Medulla oblongata (tissue), 1 donor: Measurements from ENCODE around the gene C1orf174.

ENCODE experiments used
- DNase-seq: peaks from one replicate; pipeline ENCODE4 v3.0.0-alpha.2; 2015; ENCODE audit errors: extremely low spot score

C1orf174 gene

GRCh38 chr1:3871451-3871805 is 28.6 kb downstream of the C1orf174 start:
- no peak for DNase-seq

GRCh38 chr1:3869751-3870301 is 30.2 kb downstream of the C1orf174 start:
- no peak for DNase-seq

GRCh38 chr1:3868464-3869006 is 31.5 kb downstream of the C1orf174 start:
- DNase-seq, result no peak

DNA sequence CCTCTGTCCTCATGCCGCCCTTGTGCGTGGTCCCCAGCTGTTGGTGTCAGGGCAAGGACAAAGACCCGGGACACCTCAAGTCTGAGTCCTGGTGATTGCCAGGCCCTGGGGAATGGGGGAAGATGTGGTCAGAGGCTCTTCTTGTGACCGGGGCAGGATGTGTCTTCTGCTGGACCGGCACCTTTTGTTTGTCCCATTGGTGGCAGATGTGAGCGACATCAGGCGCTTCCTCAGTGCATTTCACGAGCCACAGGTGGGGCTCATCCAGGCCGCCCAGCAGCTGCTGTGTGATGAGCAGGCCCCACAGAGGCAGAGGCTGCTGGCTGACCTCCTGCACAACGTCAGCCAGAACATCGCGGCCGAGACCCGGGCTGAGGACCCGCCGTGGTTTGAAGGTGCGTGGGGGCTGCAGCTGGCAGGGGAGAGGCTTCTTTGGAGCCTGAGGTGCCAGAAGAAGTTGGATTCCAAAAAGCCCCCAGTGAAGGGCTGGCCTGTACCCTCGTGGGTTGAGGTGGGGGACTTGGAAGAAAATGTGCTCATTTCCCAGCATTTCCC is 34.4 kb downstream of the C1orf174 start:
- no peak for DNase-seq

- DNase-seq, result no peak
These were observed 35.2 kb downstream of the C1orf174 start for GRCh38 chr1:3864884-3865283.

DNA sequence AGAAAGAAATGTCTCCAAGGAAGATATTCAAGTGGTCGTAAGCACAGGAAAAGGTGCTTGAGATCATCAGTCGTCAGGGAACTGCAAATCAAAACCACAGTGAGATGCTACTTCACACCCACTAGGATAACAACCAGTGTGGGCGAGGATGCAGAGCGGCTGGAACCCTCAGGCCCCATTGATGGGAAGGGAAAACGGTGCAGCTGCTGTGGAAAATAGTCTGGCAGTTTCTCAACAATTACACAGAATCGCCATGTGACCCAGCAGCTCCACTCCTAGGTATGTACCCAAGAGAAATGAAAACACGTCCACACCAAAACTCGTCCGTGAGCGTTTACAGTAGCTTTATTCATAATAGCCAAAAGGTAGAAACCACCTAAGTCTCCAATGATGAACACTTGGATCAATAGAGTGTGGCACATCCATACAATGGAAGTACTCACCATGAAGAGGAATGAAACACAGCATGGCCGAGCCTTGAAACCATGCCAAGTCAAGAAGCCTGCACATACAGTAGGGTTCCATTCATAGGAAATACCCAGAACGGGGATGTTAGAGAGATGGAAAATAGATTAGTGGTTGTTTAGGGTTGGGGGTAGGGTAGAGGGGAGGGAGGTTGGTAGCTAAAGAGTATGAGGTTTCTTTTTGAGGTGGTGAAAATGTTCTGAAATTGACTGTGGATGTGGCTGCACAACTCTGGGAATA is 36.7 kb downstream of the C1orf174 start:
- peak; percentile 38 for DNase-seq

DNA sequence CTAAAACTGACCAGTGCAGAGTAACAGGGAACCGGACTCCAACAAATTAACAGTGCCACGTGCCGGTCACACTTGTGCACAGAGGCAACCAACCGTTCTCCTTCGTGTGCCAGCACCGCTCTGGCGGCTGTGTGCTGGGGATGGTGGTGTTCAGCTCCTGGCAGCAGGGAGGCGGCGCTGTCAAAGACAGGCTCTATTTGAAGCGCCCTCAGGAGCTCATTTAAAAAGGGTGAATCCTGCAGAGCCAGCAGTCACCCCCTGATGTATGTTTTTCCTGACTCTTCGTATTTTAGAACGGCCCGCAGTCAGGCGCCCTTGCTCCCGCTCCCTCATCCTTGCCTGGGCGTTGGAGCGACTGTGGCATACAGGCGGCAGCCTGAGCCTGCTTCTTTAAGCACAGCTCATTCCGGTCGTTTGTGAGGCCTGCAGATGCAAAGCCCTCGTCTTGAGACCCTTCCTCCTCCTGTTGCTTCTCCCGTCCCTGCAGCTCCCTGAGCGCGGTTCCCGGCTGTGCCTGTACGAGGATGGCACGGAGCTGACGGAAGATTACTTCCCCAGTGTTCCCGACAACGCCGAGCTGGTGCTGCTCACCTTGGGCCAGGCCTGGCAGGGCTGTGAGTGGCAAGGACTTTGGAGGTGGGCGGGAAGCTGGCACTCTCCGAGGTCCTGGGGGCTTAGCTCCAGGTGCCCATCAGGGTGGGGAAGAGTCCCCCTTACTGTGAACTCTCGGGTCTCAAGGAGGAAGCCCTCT is 41.7 kb downstream of the C1orf174 start:
- peak; percentile 62 for DNase-seq

GRCh38 chr1:3857791-3858129 is 42.3 kb downstream of the C1orf174 start:
- DNase-seq, result no peak

DNA sequence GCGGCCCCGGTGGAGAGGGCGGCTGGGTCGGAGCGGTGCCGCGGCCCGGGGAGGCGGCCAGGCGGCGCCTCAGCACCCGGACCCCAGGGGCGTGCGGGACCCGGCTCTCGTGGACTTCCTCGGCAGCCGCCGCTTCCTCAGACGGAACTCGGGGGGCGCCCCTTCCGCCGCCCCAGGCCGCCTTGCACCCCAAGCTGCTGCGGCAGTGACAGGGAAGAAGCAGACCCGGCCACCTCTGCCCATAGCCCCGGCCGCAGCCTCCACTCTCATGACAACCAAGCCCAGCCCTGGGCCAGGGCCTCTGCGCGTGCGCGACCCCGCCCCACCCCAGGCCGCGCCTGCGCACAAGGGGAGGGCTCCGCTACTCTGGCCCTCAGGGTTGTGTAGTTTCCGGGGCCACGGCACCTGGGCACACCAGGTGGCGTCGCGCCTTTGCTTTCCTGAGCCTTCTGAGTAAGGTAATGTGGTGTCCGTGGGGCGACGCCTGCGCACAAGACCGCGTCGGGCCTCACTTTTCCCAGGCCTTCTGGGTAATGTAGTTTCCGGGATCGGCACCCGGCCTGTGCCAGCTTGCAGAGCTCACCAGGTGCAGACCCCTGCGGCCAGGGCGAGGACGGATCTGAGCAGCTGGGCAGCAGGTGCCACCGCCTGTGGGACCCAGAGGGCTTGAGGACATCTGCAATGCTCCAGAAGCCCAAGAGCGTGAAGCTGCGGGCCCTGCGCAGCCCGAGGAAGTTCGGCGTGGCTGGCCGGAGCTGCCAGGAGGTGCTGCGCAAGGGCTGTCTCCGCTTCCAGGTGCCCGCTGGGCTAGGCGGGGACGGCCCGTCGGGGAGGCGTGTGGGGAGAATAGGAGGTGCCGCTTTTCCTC is 42.9 kb downstream of the C1orf174 start, which contains the start of the genes CEP104 and DFFB:
CEP104 (minus strand) TSS at position 289 of the 868 bp plus-strand sequence. CDS start 4,804 bp downstream, outside the sequence.
DFFB (plus strand) TSS at position 554 of the 868 bp plus-strand sequence; CDS start at position 682, 128 bp downstream.
- peak; percentile 91 for DNase-seq

- no peak for DNase-seq
These were observed 47.2 kb downstream of the C1orf174 start for GRCh38 chr1:3852711-3853485.

GRCh38 chr1:3852091-3852490 is 48.0 kb downstream of the C1orf174 start:
- DNase-seq, result no peak

GRCh38 chr1:3851292-3851691 is 48.8 kb downstream of the C1orf174 start:
- no peak for DNase-seq

- no peak for DNase-seq
These were observed 49.2 kb downstream of the C1orf174 start for GRCh38 chr1:3850857-3851256.

DNA sequence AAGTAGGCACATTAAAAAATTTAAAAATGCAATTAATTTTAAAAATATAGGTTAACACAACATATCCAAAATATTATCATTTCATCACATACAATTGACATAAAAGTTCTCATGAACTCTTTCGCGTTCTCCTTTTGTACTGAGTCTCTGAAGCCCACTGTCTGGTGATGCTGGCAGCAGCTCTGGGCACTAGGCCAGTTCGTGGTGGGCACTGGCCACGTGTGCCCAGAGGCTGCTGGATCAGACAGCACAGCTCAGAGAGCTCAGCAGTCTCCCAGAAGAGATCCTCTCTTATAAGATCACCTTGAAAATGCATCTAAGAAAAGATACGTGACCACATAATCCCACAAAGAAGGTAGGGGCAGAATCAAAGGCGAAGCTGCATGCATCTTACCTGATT is 53.0 kb downstream of the C1orf174 start:
- no peak for DNase-seq

- DNase-seq, result no peak
These were observed 53.5 kb downstream of the C1orf174 start for GRCh38 chr1:3846541-3846940.

GRCh38 chr1:3842912-3843311 is 57.2 kb downstream of the C1orf174 start:
- DNase-seq, result no peak

- no peak for DNase-seq
These were observed 58.6 kb downstream of the C1orf174 start for GRCh38 chr1:3841491-3841890.
